H1 (cell line): ENCODE measurements around the gene SYVN1. TPM values are rescaled to one million over a fixed set of nuclear protein-coding genes. Genes with fewer than 3 reads are reported as not detected.
A peak's percentile ranks its signal among the peaks of the same experiment; 100 is the strongest.

Source experiments
- CTCF ChIA-PET: fragments of 300-600 bp; sonication (Branson Sonifier 250); formaldehyde crosslinking; loops from one replicate; lab custom pipeline; 2021; ENCODE audit not compliant: partially characterized antibody; lab: Charles Lee
- POLR2A ChIA-PET: fragments of 300-600 bp; sonication (Branson Sonifier 250); formaldehyde crosslinking; loops from one replicate; lab custom pipeline; 2021; ENCODE audit warnings: inconsistent platforms; ENCODE audit not compliant: partially characterized antibody; lab: Charles Lee
- DNase-seq, 2 experiments: peaks; one replicate each; pipeline versions ENCODE4 v3.0.0 to v3.0.0-alpha.2; 2010 to 2022; ENCODE audit warnings: low spot score in 2 of 2, low read depth in 1 of 2, mixed read lengths in 1 of 2
- FAIRE-seq: peaks from 2 replicates; lab custom pipeline; 2011; peaks lifted over from hg19 to GRCh38; lab: Jason Lieb, UNC
- H2AFZ ChIP-seq: 2 replicates; pipeline ENCODE4 v1.8.1; 2012; ENCODE audit warnings: low read length, inconsistent platforms
- H2AK5ac ChIP-seq: 2 replicates; pipeline ENCODE4 v1.6.1; 2013; ENCODE audit warnings: low read depth, low read length
- H2BK120ac ChIP-seq: replicated peaks from 2 replicates; pipeline ENCODE3; 2013; ENCODE audit warnings: low read depth, low read length, inconsistent platforms
- H2BK12ac ChIP-seq: 2 replicates; pipeline ENCODE4 v1.6.1; 2013; ENCODE audit warnings: low read depth, low read length
- H2BK15ac ChIP-seq: 2 replicates; pipeline ENCODE4 v1.6.1; 2013; ENCODE audit warnings: low read length
- H2BK20ac ChIP-seq: 2 replicates; pipeline ENCODE4 v1.6.1; 2013; ENCODE audit warnings: low read length
- H2BK5ac ChIP-seq: 2 replicates; pipeline ENCODE4 v1.6.1; 2013; ENCODE audit warnings: low read depth, low read length
- H3K14ac ChIP-seq: 2 replicates; pipeline ENCODE4 v1.6.1; 2013; ENCODE audit warnings: inconsistent platforms; ENCODE audit not compliant: insufficient read length
- H3K18ac ChIP-seq: 2 replicates; pipeline ENCODE4 v1.6.1; 2013; ENCODE audit warnings: low read length; ENCODE audit errors: extremely low read depth
- H3K23ac ChIP-seq: 2 replicates; pipeline ENCODE4 v1.6.1; 2013; ENCODE audit warnings: inconsistent platforms; ENCODE audit not compliant: insufficient read length
- H3K23me2 ChIP-seq: 2 replicates; pipeline ENCODE4 v1.6.1; 2013; ENCODE audit warnings: low read depth, low read length
- H3K27ac ChIP-seq: 2 replicates; pipeline ENCODE4 v1.6.1; 2011; ENCODE audit warnings: low read depth, low read length, inconsistent platforms
- H3K27me3 ChIP-seq, 4 experiments: replicated peaks in 1 of 4; 1 replicate in 1 of 4; 2 replicates in 3 of 4; pipeline versions ENCODE4 v1.6.1 to v1.8.1; 2011 to 2013; ENCODE audit warnings: low read length in 3 of 4, mild to moderate bottlenecking in 3 of 4, inconsistent platforms in 2 of 4, mixed read lengths in 2 of 4, moderate library complexity in 1 of 4; ENCODE audit not compliant: control insufficient read depth in 3 of 4, insufficient read depth in 3 of 4; ENCODE audit errors: extremely low read depth in 1 of 4
- H3K36me3 ChIP-seq, 4 experiments: 2 replicates each; pipeline versions ENCODE4 v1.6.1 to v1.8.1; 2011 to 2013; ENCODE audit warnings: mild to moderate bottlenecking in 4 of 4, low read length in 3 of 4, moderate library complexity in 2 of 4, control low read depth in 1 of 4, inconsistent platforms in 1 of 4; ENCODE audit not compliant: insufficient read depth in 4 of 4, control insufficient read depth in 2 of 4
- H3K4ac ChIP-seq: replicated peaks from 2 replicates; pipeline ENCODE3; 2013; ENCODE audit warnings: low read length, low read depth, mixed read lengths, inconsistent platforms; ENCODE audit not compliant: insufficient read length
- H3K4me1 ChIP-seq, 4 experiments: replicated peaks in 1 of 4; 1 replicate in 1 of 4; 2 replicates in 3 of 4; pipeline versions ENCODE4 v1.6.1 to v1.8.1; 2011 to 2013; ENCODE audit warnings: low read length in 3 of 4, inconsistent platforms in 2 of 4, mixed read lengths in 1 of 4; ENCODE audit not compliant: insufficient read depth in 4 of 4, control insufficient read depth in 3 of 4
- H3K4me2 ChIP-seq, 2 experiments: 2 replicates each; pipeline versions ENCODE4 v1.6.1 to v1.8.1; 2011 to 2013; ENCODE audit warnings: low read depth in 2 of 2, low read length in 2 of 2, control low read depth in 1 of 2, inconsistent platforms in 1 of 2, mild to moderate bottlenecking in 1 of 2; ENCODE audit not compliant: insufficient read depth in 1 of 2
- H3K4me3 ChIP-seq, 4 experiments: fragments of 200-600, 300-600 bp in 1 of 4; sonication (generic), shearing (Covaris generic), sonication (Bioruptor Twin) in 1 of 4; 2 replicates each; pipeline versions ENCODE4 v1.5.1 to v1.8.1; 2011 to 2016; ENCODE audit warnings: low read length in 4 of 4, low read depth in 3 of 4, control low read depth in 2 of 4, inconsistent platforms in 2 of 4, mild to moderate bottlenecking in 2 of 4, mixed read lengths in 1 of 4, moderate library complexity in 1 of 4; ENCODE audit not compliant: insufficient read depth in 2 of 4; ENCODE audit errors: extremely low read depth in 1 of 4
- H3K56ac ChIP-seq: replicated peaks from 2 replicates; pipeline ENCODE3; 2013; ENCODE audit warnings: low read depth, mild to moderate bottlenecking, mixed read lengths, low read length, inconsistent platforms; ENCODE audit not compliant: insufficient read length
- H3K79me1 ChIP-seq: 2 replicates; pipeline ENCODE4 v1.6.1; 2013; ENCODE audit warnings: low read depth, low read length, control low read depth
- H3K79me2 ChIP-seq, 2 experiments: 2 replicates each; pipeline versions ENCODE4 v1.6.1 to v1.8.1; 2012 to 2013; ENCODE audit warnings: low read length in 2 of 2, mild to moderate bottlenecking in 2 of 2, inconsistent platforms in 1 of 2; ENCODE audit not compliant: insufficient read depth in 2 of 2, control insufficient read depth in 1 of 2
- H3K9ac ChIP-seq, 4 experiments: replicated peaks in 1 of 4; 1 replicate in 1 of 4; 2 replicates in 3 of 4; pipeline versions ENCODE4 v1.6.1 to v1.8.1; 2011 to 2013; ENCODE audit warnings: low read depth in 3 of 4, low read length in 3 of 4, control low read depth in 2 of 4, mild to moderate bottlenecking in 2 of 4, moderate library complexity in 2 of 4, inconsistent platforms in 1 of 4; ENCODE audit errors: extremely low read depth in 1 of 4
- H3K9me3 ChIP-seq, 2 experiments: 2 replicates each; pipeline versions ENCODE4 v1.6.1 to v1.8.1; 2012 to 2013; ENCODE audit warnings: mild to moderate bottlenecking in 2 of 2, moderate library complexity in 2 of 2, control low read depth in 1 of 2, inconsistent platforms in 1 of 2, low read depth in 1 of 2, low read length in 1 of 2, mixed read lengths in 1 of 2; ENCODE audit not compliant: insufficient read depth in 2 of 2
- H4K20me1 ChIP-seq, 2 experiments: replicated peaks in 1 of 2; 2 replicates each; pipeline versions ENCODE3 to v1.8.1; 2011 to 2013; ENCODE audit warnings: inconsistent platforms in 2 of 2, low read length in 2 of 2, mild to moderate bottlenecking in 1 of 2; ENCODE audit not compliant: insufficient read depth in 2 of 2, control insufficient read depth in 1 of 2
- H4K5ac ChIP-seq: 2 replicates; pipeline ENCODE4 v1.6.1; 2013; ENCODE audit warnings: low read length, low read depth, mixed read lengths, inconsistent platforms; ENCODE audit not compliant: insufficient read length
- H4K8ac ChIP-seq: 2 replicates; pipeline ENCODE4 v1.8.0; 2013; ENCODE audit warnings: mild to moderate bottlenecking, moderate library complexity, low read length, inconsistent platforms; ENCODE audit not compliant: insufficient read depth; ENCODE audit errors: extremely low read depth
- H4K91ac ChIP-seq: replicated peaks from 2 replicates; pipeline ENCODE3; 2013; ENCODE audit warnings: low read length, mixed read lengths, inconsistent platforms; ENCODE audit not compliant: insufficient read length
- ASH2L ChIP-seq: fragments of 200-600, 300-600 bp; sonication (generic); IDR thresholded peaks from one replicate; pipeline ENCODE4 v1.7.1; 2017; ENCODE audit warnings: low read length
- POLR2A ChIP-seq, 2 experiments: IDR thresholded peaks; 1 replicate in 1 of 2; 2 replicates in 1 of 2; pipeline ENCODE4 v1.6.1; 2011; ENCODE audit warnings: low read depth in 2 of 2, low read length in 2 of 2, mild to moderate bottlenecking in 2 of 2; ENCODE audit errors: control extremely low read depth in 1 of 2
- POLR2AphosphoS5 ChIP-seq: IDR thresholded peaks from 2 replicates; pipeline ENCODE4 v1.6.1; 2011; ENCODE audit warnings: low read depth, low read length
- WGBS, 2 experiments: shearing (Covaris generic) in 1 of 2; methylation state at CpG; one replicate each; pipeline versions ENCODE4 v1.1.6 to v1.1.7; 2013 to 2015; ENCODE audit warnings: low lambda C conversion rate in 2 of 2, mixed read lengths in 2 of 2, inconsistent platforms in 1 of 2, low coverage in 1 of 2, missing lambda C conversion rate in 1 of 2; ENCODE audit not compliant: insufficient replicate concordance in 2 of 2, insufficient coverage in 1 of 2, insufficient read length in 1 of 2; ENCODE audit errors: extremely low coverage in 1 of 2, missing lambda C conversion rate in 1 of 2; 5-methylcytosine and 5-hydroxymethylcytosine counted together
- polyA plus RNA-seq, 7 experiments: library from polyadenylated mRNA; depleted of rRNA in 3 of 7; stranded (reverse) in 5 of 7; unstranded in 2 of 7; fragments of >200 nt in 5 of 7; fragments of 200-250 nt in 2 of 7; gene quantifications; 1 replicate in 5 of 7; 2 replicates in 1 of 7; 4 replicates in 1 of 7; pipeline versions ENCODE4 v1.2.1 to v1.2.3, GENCODE V29; 2011 to 2013; ENCODE audit warnings: missing spikeins in 2 of 7, mixed read lengths in 2 of 7
- total RNA-seq: library from RNA; stranded (reverse); fragmentation: NEBNext Ultra II Directional; extraction: Animal tissue kit (Norgen Biotek cat#: 25700); gene quantifications from 2 replicates; pipeline ENCODE4 v1.2.1, GENCODE V29; 2021

SYVN1 gene
- total and polyA plus RNA-seq, 2 of the 8 experiments (the other 6 are each of a cell fraction or from before 2014, with no cell fraction given) = 27.8 to 29.4 TPM

GRCh38 chr11:65115361-65116082, 18.8 kb downstream of the SYVN1 start:
- no peak overlapping the region for H3K4ac ChIP-seq
- no peak overlapping the region for H3K27ac ChIP-seq
- H3K79me1 ChIP-seq = peaks cover 8% of the 10 kb centered on the region
- H2BK15ac ChIP-seq = peak overlapping the region; percentile 50; the same call in 1 of the 2 replicates
- WGBS, 2 experiments = 96% methylated on average over 20 of the region's 21 CpGs; no CpG with 5 or more reads in 1 of the 2 experiments
- no peak overlapping the region for H4K8ac ChIP-seq
- H3K9me3 ChIP-seq = no peaks in the 10 kb centered on the region
- no peak overlapping the region for H3K23ac ChIP-seq
- H2BK12ac ChIP-seq = no peak overlapping the region
- H3K4me1 ChIP-seq = peaks cover 2 to 24% (median 18%) of the 10 kb centered on the region in 4 experiments
- no peak for FAIRE-seq
- ChIA-PET POLR2A (interaction anchor here (0.8 to 17.4 kb wide), 15 partner anchors 8 to 371 kb away, joined by 3 to 305 read pairs (median 5); partner anchors contain the start of genes ARL2, CAPN1, MAP4K2 and RASGRP2), CTCF (interaction anchor here (1.2 kb wide), 1 partner anchor 37 kb away, joined by 3 read pairs; no protein-coding TSS in a partner anchor)
- H2AFZ ChIP-seq = no peak overlapping the region
- no peak overlapping the region for H2BK20ac ChIP-seq
- peaks cover 0 to 13% of the 10 kb centered on the region in 2 experiments; a peak in 1 of 4 replicates for H3K79me2 ChIP-seq
- TF ChIP-seq POLR2AphosphoS5 (peak; percentile 24), POLR2A (IDR thresholded peaks at IDR 0.05; ENCODE audit: control extremely low read depth in 1 of 2, low read depth in 2 of 2, low read length in 2 of 2) (peak in 1 of 2 experiments; percentile 43; a peak in 1 of 3 replicates), ASH2L (no peak)
- peak overlapping the region in 1 of 2 experiments; percentile 80; a peak in 1 of 4 replicates for H3K4me2 ChIP-seq
- H2BK120ac ChIP-seq = no peak overlapping the region
- no peak overlapping the region for H2BK5ac ChIP-seq
- H3K23me2 ChIP-seq = peaks cover 17% of the 10 kb centered on the region; the same call in 1 of the 2 replicates
- H3K4me3 ChIP-seq = no peak overlapping the region
- no peak overlapping the region for H3K18ac ChIP-seq
- H3K9ac ChIP-seq = no peak overlapping the region
- peaks cover 8 to 27% (median 12%) of the 10 kb centered on the region in 4 experiments; a peak in 7 of 8 replicates for H3K36me3 ChIP-seq
- DNase-seq = no peak
- no peaks in the 10 kb centered on the region for H3K27me3 ChIP-seq
- no peak overlapping the region for H3K56ac ChIP-seq
- no peak overlapping the region for H3K14ac ChIP-seq
- H4K91ac ChIP-seq = peak overlapping the region; percentile 17
- no peak overlapping the region for H2AK5ac ChIP-seq
- H4K20me1 ChIP-seq = peaks cover 4 to 14% of the 10 kb centered on the region in 2 experiments
- no peak overlapping the region for H4K5ac ChIP-seq
